T-helper 2 cell (primary cell): ENCODE data around the gene AMDHD1.
"Not testable (repeated sequence)": the region's sequence is repeated elsewhere in the genome, so short reads cannot be mapped to it uniquely, and the experiment has no call there.

Experiments used
- DNase-seq, 5 experiments: peaks; one replicate each; pipeline versions ENCODE4 v3.0.0 to v3.0.0-alpha.2; 2012 to 2022

AMDHD1 gene

GRCh38 chr12:95966287-95966870 is 23.2 kb downstream of the AMDHD1 start:
- no peak for DNase-seq

GRCh38 chr12:95967301-95967700 is 24.2 kb downstream of the AMDHD1 start:
- no peak for DNase-seq

DNA sequence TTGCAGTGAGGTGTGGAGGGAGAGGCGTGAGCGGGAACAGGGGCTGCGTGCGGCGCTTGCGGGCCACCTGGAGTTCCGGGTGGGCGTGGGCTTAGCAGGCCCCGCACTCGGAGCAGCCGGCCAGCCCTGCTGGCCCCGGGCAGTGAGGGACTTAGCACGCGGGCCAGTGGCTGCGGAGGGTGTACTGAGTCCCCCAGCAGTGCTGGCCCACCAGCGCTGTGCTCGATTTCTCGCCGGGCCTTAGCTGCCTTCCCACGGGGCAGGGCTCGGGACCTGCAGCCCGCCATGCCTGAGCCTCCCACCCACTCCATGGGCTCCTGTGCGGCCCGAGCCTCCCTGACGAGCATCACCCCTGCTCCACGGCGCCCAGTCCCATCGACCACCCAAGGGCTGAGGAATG is 26.0 kb downstream of the AMDHD1 start:
- not testable (repeated sequence) for DNase-seq

GRCh38 chr12:95970905-95971304 is 27.8 kb downstream of the AMDHD1 start:
- no peak for DNase-seq

DNA sequence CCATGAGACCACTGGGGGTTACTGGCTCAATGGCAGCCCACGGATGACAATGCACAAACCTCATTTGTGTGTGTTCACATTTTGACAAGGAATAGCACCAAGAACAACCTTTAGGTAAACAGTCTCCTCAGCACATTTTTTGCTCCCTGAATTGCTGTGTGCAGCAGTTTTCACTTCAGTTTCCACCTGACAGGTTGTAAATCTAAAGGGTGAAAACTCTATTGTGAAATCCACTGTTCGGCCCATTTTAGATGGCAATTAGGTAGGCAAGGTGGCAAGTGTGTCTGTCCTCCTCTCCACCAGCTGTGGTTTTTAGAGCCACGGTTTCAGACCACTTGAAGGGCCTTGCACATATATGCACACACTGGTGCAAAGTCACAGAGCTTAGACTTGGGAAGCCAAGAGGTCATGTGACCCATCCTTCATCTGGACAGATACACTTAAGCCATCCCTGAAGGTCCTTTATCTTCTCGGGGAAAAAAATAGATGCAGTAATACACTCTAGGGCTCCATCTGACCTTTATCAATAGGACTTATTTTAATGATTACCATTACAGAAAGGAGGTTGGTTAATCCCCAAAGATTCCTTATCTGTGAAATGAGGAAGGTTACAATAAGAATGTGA is 29.8 kb downstream of the AMDHD1 start:
- no peak for DNase-seq

DNA sequence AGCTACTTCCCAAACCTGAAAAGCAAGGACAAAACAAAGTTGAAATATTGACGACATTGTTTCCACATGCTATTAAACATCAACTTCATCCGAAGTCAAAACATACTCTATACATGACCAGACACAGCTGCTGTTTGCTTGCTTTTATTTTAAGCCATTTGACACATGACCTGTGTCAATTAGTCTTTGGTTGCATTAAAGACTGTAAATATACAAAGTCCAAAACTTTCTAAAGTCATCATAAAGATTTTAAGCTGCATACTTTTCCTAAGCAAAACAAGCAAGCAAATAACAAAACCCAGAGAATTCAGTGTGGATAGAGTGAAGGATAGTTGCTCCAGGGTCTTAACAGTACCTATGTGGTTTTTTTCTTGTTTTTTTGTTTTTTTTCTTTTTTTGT is 31.2 kb downstream of the AMDHD1 start:
- no peak for DNase-seq

GRCh38 chr12:95975491-95975890 is 32.4 kb downstream of the AMDHD1 start:
- no peak for DNase-seq

DNA sequence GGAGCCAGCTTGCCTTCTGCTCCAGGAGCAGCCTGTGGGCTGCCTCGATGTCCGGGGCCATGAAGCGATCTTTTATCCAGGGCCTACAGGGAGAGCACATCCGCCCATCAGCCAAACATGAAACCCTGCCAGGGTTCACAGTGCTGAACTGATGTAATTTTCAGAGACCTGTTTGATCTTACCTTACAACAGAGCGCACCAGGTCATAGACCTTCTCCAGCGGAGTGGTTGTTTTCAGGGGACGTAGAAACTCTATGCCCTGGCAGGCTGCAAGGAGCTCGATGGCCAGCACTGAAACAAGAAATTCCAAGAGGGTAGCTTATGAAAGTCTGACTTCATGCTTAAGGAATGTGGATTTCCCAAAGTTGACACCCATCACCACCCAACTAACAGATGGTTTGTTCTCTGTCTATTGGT is 33.3 kb downstream of the AMDHD1 start:
- DNase-seq: no peak

- DNase-seq: no peak
Observed at GRCh38 chr12:95977764-95978305, 34.7 kb downstream of the AMDHD1 start.

DNA sequence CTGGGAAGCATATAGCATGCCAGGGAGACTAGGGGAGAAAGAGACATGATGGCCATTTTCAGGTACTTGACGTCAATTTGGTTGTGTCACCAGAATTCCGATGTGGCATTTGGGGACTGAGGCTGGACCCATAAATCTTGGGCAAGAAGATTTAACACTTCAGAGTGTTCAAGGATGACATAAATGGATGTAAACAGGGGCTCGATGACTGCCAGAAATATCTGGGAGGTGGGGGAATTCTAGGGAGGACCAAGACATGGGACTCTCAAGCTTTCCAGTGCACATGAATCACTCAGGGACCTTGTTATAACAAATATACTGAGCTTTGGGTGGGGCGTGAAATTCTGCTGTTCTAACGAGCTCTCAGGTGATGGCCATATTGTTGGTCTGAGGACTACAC is 35.2 kb downstream of the AMDHD1 start:
- no peak for DNase-seq

DNA sequence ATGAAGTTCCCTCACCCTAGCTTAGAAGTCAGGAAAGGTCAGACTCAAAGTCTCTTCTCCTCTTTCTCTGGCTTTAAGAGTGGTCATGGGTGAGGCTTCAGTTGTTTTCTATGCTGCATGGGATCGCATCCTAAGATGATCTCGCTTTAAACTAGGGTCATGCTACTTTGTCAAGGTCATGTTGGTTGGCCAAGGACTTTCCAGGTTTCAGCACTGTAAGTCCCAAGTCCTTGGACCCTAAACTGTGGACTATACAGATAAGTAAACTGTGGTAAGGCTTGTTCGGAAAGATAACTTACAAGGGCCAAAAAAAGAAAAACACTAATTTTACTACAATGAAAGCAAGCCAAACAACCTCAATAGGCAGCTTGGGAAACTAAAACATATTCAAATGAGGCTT is 35.6 kb downstream of the AMDHD1 start:
- DNase-seq: no peak

DNA sequence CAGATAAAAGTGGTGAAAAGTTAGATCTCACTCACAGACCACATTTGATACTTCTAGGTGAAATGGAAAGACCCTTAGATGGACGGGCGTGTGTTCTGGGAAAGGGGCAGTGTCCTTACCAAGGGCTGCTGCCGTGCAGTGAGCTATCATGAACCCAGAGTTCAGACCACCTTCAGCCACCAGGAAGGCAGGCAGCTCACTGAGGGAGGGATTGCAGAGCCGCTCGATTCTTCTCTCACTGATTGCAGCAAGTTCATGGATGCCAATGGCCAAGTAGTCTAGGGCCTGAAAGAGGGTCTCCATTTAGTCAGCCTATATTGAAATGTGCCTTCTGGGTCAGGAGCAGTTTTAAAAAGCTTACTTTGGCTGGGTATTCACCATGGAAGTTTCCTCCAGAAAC is 37.3 kb downstream of the AMDHD1 start:
- DNase-seq: no peak

DNA sequence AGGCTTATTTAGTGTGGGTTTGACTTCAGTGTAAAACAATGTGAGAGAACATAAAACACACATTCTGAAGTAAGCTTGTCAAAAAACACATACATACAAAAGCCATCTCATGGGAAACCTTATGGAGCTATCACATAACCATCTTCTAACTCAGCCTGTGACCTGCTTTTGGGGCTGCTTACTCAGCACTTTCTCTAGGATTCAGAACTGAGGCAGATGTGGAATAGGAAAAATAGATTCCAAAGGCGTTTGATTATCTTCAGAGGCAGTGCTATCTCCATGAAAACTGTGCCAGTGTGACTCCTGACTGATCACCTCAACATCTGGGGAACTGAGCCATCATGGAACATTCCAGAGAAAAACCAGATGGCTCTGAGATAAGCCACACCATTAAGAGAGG is 39.5 kb downstream of the AMDHD1 start:
- no peak for DNase-seq

DNA sequence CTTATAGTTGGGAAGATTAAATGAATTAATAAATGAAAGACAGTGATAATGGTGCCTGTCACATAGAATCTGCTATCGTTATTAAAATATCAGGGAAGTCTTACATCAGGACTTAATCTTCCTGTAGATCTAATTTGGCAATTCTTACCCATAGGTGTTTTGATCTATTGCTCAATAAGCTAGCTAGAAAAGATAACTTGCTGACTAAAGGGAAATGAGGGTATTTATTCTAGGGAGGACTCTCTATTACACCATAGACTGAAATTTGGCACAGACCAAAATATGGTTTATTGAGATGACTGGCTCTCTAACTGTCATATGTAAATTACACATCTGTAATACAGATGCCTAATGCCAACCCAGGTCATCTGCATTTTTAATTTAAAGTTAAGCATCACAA is 41.6 kb downstream of the AMDHD1 start:
- peak in 1 of 5 experiments; percentile 11 for DNase-seq

DNA sequence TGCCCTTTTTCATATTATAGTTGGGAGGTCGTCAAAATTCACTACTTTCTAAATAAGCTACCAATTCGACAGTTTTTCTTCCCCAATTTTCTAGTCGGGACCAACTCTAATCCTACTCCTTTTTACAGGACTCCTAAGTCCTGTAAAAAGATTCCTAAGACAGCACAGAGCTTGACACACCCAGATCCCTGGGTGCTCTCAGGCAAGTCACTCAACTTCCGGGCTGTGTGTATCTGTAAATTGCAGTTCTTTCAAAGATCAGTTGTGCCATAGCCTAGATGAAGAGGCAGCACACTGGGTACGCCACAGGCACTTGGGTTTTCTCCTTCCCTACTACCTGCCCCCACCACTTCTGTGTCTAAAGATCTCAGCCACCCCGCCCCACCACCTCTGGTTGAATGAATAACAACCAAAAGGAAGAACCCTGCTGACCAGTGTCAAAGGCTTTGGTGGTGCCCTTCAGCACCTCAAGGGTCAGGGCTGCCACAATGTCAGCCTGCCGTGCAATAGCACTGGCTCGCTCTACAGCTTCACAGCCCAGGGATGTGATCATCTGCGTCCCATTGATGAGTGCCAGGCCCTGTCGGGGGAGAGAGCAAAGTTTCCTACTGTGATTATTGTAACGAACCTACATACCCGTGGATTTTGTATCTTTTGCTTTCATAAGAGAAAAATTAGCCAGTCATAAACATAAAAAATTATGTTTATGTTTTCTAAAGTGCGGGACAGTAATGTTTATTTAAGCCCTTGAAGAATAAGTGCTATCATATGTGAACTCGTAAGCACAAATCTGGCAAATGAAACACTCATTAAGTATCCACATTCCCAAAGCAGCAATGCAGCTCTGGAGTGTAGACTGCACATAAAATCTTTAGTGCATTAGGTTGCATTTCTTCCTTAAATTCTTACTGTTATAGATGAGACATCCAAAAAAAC is 43.8 kb downstream of the AMDHD1 start:
- no peak for DNase-seq

- DNase-seq: no peak
Observed at GRCh38 chr12:95988506-95989275, 45.6 kb downstream of the AMDHD1 start.

GRCh38 chr12:95989504-95990123 is 46.5 kb downstream of the AMDHD1 start:
- DNase-seq: no peak

DNA sequence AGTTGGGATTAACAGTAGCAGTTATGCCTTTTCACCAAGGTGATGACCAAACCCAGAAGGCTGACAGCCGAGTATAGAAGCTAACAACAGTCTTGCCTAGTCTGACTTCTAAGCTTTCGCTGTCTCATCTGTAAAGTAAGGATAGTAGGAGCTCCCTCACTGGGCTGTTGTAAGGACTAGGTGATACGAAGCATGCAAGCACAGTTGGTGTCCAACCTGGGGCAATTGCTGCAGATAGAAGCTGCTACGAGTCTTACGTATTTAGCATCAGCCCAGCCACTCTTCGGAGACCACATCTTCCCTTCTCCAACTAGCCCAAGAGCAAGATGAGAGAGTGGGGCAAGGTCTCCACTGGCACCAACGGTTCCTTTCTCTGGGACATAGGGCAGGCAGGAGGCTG is 47.0 kb downstream of the AMDHD1 start:
- no peak for DNase-seq

DNA sequence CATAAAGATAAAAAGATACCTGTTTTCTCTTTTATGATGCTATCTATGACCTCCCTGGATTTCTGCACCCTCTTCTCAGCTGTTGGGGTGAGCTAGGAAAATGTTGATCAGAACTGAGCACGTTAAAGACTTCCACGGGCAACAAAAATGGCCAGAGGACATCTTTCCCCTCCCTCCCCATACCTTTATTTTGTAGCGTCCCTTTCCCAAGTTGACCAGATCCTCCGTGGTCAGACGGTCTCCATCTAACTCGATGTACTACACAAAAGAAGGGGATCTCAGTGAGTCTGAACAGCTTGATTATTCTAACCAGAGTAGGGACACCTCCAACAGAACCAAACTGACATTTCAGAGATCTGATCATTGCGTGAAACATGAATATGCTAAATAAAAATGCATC is 50.8 kb downstream of the AMDHD1 start:
- no peak for DNase-seq

GRCh38 chr12:95994476-95994875 is 51.3 kb downstream of the AMDHD1 start:
- DNase-seq: no peak

GRCh38 chr12:95995238-95996031 is 52.3 kb downstream of the AMDHD1 start:
- DNase-seq: no peak
